HEK293T (cell line): ENCODE measurements around the gene KRTAP23-1.

Experiments
- ELF4 ChIP-seq: fragments of 450-650 bp; IDR thresholded peaks from 2 replicates; pipeline ENCODE4 v1.6.1; 2017; ENCODE audit warnings: antibody characterized with exemption
- FOXM1 ChIP-seq: fragments of 450-650 bp; IDR thresholded peaks from 2 replicates; pipeline ENCODE4 v1.6.1; 2017; ENCODE audit warnings: mild to moderate bottlenecking, borderline replicate concordance
- HDGF ChIP-seq: fragments of 450-650 bp; IDR thresholded peaks from 2 replicates; pipeline ENCODE4 v1.6.1; 2017; ENCODE audit warnings: antibody characterized with exemption, borderline replicate concordance
- PKNOX1 ChIP-seq: fragments of 450-650 bp; IDR thresholded peaks from 2 replicates; pipeline ENCODE4 v1.6.1; 2016
- SP1 ChIP-seq: fragments of 450-650 bp; IDR thresholded peaks from 2 replicates; pipeline ENCODE4 v1.6.1; 2017
- SUZ12 ChIP-seq: fragments of 450-650 bp; IDR thresholded peaks from 2 replicates; pipeline ENCODE4 v1.6.1; 2016; ENCODE audit warnings: mild to moderate bottlenecking

DNA sequence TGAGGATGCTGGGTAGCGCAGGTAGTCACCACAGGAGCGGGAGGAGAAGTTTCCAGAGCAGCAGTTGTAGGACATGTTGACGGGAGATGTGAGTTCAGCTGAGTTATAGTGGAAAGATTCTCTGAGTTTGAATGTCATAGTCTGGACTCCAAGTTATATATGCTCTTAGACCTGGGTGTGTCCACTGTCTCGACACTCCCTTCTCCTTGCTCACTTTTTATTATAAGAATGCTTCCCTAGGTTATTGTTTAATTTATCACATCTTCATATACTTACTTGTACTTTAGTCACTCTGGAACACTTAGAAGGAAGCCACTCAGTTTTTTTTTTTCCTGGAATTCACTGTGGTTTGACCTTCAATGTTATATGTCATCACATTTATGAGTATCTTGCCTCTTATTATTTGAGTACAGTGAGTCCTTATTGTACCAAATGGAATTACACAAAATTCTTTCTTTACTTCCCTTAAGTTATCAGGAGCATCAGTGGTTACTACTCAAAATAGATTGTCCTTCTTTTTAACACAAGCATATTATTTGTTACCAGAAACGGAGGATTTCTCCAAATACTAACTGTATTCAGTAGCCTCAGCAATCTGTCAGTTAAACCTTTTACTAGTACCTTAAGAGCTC lies 23.8 kb upstream of the KRTAP23-1 start, which contains the start of gene KRTAP13-2:
- TF ChIP-seq ELF4 (no peak), SP1 (no peak), FOXM1 (no peak), HDGF (no peak), SUZ12 (no peak), PKNOX1 (no peak)
